Suppressor macrophage (primary cell): ENCODE data around the gene SSC4D.
"Not testable (repeated sequence)": the region's sequence is repeated elsewhere in the genome, so short reads cannot be mapped to it uniquely, and the experiment has no call there.

Experiments
- DNase-seq, 4 experiments: peaks; one replicate each; pipeline ENCODE4 v3.0.0-alpha.2; 2020 to 2022

SSC4D gene

DNA sequence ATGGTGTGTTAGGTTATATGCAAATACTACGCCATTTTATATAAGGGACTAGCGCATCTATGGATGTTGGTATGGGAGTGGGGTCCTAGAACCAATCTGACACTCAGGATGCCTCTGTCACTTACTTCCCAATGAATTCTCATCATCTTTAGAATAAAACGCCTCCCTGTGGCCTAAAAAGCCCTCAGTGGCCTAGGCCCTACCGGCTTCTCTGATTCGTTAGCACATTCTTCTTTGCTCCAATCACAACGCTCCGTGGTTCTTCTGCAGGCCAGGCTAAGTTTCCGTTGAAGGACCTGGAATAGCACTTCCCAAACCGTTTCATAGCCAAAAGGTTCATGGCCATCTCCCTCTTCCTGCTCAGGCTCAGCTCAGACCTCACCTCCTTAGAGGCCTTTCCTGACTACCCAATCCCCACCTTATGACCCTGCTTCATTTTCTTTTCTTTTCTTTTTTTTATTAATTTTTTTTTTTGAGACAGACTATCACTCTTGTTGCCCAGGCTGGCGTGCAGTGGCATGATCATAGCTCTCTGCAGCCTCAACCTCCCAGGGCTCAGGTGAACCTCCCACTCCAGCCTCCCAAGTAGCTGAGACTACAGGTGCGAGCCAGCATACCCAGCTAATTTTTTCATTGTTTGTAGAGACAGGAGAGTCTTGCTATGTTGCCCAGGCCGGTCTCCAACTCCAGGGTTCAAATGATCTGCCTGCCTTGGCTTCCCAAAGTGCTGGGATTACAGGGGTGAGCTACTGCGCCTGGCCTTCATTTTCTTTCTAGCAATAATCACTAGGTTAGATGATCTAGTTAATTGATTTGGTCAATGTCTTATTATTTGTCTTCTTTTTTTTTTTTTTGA lies 26.2 kb downstream of the SSC4D start:
- DNase-seq: peak; percentile 27 to 59 (median 38)

DNA sequence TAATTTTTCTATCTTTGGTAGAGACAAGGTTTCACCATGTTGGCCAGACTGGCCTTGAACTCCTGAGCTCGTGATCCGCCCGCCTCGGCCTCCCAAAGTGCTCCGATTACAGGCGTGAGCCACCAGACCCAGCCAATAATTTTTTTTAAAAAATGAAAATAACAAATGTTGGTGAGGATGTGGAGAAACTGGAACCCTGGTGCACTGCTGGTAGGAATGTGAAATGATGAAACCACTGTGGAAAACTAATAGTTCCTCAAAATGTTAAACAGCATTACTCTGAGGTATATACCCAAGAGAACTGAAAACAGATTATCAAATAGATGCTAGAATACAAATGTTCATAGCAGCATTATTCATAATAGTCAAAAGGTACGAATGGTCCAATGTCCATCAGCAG lies 27.7 kb downstream of the SSC4D start:
- peak in 2 of 4 experiments; percentile 18 to 24 for DNase-seq

DNA sequence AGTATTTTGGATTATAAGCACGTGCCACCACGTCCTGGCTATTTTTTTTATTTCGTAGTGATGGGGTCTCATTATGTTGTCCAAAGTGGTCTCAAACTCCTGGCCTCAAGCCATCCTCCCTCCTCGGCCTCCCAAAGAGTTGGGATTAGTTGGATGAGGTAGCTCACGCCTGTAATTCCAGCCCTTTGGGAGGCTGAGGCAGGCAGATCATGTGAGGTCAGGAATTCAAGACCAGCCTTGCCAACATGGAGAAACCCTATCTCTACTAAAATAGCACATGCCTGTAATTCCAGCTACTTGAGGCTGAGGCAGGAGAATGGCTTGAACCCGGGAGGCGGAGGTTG lies 28.9 kb downstream of the SSC4D start:
- no peak for DNase-seq

DNA sequence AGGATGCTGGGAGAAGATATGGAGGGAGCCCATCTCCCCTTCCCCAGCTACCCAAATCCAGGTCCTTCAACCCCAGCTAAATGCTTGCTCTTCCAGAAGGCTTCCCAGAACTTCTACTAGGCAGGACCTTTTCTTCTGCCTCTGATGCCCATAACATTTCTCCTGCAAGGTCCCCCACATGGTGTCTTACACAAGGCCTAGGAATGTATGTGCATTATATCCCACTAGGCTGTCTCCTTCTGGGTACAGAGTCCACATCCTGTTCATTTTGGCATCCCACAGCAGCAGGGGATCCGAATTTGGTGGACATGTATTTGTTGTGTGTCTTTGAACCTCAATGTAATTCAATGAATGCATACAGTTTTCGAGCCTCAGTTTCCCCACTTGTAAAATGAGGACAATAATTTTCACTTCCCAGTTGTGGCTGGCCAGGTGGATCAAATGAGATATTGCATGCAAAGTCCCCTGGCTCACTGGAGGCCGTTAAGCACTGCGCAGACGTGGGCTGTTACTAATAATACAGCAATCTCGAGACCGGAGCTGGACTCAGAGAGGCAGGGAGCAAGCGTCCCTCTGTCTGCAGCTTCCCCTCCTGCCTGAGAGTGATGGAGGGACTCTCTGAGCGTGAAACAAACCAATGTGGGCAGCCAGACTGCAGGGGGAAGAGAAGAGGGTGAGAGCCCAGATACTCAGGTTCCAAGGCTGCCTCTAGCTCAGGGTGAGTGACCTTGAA lies 32.1 kb downstream of the SSC4D start:
- DNase-seq: no peak

DNA sequence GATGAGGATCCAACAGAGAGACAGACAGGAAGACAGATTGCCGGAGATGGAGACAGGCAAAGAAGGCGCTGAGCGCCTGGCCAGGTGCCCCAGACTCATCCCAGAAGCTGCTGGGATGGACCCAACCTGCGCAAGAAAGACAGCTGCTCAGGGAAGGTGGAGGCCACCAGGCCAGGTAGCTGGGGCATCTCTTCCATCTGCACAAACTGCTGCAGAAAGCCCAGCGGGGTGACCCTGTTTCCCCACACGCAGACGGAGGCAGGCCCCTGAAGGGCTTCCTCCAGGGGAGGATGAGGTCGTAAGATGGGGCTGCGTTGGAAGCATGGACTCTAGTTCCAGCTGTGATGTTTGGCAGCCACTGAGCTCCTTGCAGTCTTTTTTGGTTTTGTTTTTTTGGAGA lies 34.2 kb downstream of the SSC4D start:
- no peak for DNase-seq

DNA sequence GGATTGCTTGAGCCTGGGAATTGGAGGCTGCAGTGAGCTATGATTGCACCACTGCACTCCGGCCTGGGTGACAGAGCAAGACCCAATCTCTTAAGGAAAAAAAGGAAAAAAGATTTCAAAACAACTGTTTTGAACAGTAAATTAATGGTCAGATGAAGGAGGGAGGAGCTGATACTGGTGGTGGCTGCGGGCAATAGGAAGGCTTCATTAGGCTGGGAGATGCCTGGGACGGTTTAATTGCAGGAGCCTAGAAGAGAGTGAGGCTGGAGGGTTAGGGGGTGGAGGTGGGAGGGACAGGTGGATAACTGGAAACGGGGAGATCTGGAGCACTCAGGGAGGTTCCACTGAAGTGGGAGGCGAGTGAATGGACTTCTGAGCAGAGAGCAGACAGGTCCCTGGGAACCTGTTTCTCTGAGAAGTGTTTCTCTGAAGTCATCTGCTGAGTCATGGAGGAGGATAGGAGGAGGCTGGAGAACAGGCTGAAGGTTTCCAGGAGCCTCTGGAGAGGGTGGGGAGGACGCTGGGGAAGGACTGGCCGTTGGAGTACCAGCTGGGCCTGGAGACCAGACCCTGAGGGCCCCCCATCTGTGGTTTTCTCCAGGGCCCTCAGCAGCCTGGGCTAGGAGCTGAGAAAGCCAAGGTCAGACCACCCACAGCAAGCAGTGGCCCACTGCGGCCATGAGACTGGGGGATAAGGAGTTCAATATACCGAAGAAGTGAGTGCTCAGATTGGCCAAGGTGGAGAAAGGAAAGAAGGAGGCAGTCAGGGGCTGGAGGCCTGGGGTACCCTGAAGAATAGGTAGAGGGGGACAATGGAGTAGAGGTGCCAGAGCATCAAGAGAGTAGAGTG lies 36.3 kb downstream of the SSC4D start:
- peak; percentile 27 to 58 (median 54) for DNase-seq

DNA sequence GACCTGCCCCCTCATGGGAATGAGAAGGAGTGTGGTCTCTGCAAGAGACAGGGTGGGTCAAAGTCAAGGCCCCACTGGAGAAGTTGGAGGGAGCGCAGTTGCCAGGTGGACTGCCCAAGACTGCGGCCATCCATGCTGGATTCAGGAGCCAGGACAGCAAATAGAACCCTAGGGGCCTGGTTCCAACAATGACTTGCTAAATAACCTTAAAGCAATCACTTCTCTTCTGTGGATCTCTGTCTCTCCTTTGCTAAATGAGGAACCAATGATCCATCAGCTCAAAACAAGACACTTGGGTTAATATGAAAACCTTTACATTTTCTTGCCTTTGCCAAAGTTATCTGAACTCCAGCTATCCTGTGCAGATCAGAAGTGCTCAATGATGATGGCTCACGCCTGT lies 38.1 kb downstream of the SSC4D start:
- no peak for DNase-seq

DNA sequence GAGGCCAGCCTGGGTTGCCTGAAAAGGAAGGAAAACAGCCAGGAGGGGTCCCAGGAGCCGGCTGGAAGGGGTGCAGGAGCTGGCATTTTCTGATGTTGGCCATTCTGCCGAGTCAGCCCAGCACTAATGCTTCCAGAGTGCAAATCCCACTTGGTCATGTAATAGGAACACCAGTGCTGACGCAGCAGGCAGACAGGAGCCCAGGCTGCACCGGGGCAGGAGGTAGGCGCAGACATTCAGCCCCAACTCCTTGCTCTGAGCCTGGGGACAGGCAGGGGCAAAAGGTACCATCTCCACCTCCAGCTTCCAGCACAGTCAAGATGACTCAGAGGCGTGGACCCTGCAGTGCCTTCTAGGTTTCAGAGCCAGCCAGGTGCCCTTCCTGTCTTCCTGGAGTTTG lies 40.5 kb downstream of the SSC4D start:
- DNase-seq: no peak

DNA sequence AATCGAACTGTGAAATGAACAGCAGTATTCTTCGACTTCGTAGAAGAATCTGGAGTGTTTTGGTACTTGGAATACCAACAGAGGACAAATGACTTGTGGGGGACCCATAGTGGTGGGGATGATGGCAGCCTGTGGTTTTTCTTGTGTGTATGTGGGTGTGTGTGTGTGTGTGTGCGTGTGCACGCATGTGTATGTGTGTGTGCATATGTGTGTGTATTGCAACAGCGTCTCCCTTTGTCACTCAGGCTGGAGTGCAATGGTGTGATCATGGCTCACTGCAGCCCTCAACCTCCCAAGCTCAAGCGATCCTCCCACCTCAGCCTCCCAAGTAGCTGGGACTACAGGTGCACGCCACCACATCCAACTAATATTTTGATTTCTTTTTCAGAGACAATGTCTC lies 41.3 kb downstream of the SSC4D start:
- no peak for DNase-seq

DNA sequence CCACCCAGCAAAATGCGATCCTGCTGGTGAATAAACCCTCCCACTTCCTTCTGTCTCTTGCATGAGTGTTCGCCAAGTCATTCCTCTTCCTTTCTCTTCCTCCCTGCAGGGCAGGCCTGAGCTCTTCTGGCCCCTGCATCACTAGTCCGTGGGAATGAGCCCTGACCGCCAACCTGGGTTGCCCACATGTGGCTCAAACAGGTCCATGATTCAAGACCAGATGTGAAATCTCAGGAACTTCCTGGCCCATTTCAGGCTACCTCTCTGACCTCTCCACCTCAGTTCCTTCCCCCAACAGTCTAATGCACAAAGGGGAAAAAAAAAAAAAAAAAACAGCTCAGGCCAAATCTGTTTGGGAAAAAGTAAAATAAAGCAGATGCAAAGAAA lies 45.3 kb downstream of the SSC4D start:
- DNase-seq: peak; percentile 66 to 83 (median 80)

DNA sequence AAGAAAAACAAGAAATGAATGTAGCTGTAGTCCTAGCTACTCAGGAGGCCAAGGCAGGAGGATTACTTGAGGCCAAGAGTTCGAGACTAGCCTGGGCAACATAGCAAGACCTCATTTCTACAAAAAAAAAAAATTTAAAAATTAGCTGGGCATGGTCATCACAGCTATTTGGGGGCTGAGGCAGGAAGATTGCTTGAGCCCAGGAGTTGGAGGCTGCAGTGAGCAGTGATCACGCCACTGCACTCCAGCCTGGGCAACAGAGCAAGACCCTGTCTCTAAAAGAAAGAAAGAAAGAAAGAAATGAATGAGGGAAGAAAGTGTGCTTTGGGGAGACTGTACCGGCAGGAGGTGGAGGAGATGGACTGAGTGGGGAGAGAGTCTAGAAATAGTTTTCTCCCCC lies 45.7 kb downstream of the SSC4D start:
- not testable (repeated sequence) for DNase-seq

DNA sequence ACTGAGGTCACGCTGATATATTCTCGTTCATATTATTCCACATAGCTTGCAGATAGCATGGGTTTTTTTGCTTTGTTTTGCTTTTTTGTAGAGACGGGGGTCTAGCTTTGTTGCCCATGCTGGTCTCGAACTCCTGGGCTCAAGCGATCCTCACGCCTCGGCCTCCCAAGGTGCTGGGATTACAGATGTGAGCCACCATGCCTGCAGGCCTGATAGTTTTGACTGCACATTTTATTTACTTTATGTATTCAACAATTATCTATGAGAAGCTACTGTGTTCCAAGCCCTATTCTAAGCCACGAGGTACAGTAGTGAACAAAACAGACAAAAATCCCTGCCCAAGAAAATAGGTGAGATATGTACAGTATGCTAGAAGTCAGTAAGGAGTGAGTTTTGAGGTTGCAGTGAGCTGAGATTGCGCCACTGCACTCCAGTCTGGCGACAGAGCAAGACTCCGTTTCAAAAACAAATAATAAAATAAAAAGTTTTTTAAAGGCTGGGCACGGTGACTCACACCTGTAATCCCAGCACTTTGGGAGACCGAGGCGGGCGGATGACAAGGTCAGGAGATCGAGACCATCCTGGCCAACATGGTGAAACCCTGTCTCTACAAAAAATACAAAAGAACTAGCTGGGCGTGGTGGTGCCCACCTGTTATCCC lies 49.4 kb downstream of the SSC4D start:
- DNase-seq: peak in 3 of 4 experiments; percentile 28 to 42 (median 31)

DNA sequence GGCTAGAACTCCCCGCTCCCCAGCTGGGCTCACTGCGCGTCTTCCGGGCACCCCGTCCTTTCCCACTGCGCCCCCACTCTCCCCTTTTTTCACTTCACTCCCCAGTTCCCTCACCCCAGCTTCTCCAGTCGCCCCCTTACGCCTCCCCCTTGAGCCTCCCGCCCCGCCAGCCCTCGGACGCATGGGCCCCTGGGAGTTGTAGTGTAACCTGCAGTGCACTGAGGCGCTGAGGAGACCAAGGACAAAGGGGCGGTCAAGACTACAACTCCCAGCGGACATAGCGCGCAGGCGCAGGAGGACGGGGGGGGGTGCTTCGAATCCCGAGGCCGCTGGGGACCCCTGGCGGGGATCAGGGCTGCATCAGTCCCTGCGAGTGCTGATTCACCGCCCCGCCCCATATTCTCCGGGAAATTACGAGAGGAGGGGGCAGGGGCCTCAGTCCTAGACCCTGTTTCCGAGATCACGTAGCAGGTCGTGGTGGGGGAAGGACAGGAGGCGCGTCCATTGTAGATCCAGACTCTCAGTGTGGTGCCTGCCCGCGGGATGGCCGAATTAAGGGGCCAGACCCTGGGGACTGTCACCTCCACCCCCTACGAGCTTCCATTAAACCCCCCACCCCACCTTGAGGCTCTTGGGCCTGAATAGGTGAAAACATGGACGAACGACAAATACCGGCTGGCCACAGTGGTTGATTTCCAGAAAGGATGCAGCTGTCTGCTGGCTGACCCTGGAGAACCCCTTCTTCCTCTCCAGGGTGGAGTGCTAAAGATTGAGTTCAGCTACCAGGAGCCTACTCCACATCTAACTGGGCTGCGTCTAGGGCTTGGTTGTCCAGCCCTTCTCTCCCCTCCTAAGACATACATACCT lies 50.2 kb downstream of the SSC4D start:
- DNase-seq: peak; percentile 95 to 98 (median 98)

DNA sequence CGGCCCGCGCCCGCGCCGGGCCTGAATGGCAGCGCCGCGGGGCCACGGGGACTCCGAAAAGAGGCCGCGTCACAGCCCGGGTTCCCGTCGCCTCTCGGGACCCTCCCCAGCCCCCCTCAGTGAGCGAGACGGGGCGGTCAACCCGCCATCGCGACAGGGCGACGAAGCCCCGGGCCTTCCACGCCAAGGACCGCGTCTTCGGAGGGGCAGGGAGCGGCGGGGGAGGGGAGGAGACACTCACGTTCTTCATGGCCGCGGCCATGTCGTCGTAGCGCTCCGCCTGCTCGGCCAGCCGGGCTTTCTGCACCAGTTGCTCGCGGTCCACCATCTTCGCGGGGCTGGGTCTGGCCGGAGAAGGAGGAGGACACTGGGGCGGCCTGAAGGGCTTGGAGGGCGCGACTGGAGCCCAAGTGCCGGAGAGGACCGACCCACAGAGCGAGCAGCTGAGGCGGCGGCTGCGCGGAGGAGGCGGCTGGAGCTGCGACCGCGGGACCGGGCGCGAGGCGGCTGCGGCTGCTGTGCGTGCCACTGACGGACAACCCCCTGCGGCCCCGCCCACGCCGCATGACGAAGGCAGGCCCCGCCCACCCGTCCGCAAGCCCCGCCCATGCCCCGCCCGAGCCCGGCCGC lies 50.9 kb downstream of the SSC4D start, which contains the start of gene YWHAG:
Gene YWHAG, minus strand, starts transcription at position 511 of the 630 bp plus-strand sequence. Its CDS starts 183 bp downstream, at position 328.
- peak; percentile 95 to 99 (median 96) for DNase-seq

DNA sequence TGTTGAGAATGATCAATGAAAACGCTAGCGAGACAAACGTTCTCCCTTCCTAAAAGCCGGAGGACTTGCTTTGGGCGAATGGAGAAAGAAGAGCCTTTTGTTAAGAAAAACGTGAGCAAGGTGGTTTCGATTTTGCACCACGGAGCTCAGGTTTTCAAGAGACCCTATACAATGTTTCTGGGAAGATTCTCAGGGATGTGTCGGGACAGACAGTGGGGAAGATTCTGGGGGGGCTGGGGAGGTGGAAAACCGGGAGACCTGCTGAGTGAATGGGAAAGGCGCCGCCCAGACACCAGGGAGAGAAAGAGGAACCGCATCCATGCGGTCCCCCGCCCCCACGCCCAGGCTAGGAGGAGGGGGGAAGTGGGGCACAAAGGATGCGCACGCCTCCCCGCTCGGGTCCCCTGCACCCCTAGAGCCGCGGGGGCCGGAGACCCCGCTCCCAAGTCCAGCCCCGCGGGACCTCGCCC lies 51.5 kb downstream of the SSC4D start:
- DNase-seq: peak; percentile 83 to 93 (median 87)

DNA sequence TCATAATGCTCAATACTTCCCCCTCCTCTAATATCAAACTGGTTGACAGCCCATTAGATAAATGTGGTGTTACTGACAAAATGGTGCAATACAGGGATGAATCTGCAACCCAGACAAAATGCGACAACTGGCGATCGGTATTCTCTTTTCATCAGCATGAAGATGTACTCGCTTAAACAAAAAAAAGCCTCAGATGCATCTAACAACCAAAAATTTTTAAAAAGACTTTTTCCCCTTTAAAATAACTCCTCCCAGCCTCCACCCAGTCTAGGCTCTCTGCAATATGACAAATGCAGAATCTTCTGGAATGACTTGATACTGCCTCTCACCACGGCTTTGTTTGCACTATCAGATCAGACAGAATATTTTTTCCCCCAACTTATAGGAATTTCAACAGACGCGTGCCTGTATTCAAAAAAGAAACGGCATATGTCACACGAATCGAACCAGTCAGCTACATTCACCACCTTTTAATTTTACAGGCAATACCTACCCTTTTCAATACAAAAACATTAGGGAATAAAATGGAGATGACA lies 52.0 kb downstream of the SSC4D start:
- peak in 1 of 4 experiments; percentile 13 for DNase-seq

DNA sequence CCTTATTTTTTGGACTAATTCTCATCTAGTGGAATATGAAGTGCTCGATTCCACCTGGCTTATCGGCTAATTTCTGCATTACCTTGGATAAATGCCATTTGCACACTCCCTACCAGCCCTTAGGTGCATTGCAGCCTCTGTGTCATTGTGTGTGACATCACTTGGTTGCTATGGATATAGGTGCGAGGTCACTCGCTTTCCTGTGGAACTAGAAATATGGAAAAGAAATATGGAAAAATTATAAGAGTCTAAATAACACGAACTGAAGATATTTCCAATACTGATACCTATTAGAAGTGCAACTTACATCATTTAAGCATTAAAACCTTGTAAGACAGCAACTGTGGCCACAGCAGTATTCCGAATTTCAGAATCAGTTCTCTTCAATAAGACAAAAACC lies 52.7 kb downstream of the SSC4D start:
- DNase-seq: peak in 1 of 4 experiments; percentile 41

DNA sequence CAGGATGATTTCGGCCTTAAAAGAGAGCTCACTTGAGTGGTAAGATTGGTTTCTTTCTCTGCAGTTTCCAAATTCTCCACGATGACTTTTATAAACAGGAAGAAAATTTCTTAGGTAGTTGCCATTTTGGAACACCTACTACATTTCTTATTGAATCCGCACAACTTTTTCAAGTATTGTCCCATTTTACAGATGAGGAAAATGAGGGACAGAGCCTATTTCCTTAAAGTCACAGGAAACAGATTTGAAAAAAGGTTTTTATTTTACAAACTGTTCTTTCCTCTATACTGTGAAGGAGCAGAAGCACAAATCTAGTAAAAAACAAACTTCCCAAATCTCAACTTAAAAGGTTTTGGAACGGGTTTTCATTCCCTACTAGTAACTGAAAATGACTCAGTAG lies 53.4 kb downstream of the SSC4D start:
- no peak for DNase-seq

DNA sequence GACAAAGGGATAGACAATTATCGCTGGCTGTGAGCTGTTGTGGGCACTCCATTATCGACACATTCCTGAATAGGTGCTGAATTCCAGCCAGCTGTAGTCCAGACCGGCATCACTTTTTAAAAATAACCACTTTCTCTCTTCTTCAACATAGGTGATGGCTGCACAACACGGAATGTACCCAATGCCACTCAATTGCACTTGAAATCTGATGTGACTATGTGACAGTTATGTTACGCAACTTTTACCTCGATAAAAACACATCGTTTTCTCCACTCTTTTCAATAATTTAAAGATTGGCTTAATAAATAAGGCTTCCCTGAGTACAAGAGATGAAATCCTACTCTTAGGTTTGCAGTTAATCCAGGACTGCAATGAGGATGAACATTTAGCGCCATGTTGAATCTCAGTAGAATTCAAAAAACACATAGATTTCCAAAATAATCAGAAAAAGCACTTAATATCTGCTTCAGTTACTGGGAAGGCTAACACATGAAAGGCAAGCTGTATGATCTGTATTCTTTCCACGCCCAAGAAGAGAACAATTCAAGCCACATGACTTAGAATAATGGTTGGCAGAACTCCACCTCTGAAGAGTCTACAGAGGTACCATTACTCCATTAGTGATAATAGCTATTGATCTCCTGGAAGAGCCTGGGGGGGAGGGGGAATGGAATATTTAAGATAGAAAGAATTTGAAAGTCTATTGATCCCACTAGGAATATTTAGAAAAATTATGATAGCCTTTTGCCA lies 54.3 kb downstream of the SSC4D start:
- DNase-seq: no peak

DNA sequence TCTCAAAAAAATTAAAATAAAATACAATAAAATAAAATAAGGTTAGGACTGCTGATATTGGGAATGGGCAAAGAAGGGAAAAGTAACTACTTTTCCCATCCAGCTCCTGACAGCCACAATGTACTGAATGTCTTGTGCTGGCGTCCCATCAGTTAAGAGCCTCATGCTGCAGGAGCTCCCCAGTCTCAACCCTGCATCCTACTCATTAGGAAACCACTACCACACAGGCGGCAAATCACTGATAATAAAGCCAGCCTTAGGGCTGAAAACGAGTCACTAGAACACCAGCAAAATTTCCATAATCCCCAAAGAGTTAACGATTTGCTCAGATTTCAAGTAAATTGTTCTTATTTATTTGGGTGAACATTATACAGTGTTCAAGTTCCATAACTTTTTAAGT lies 55.0 kb downstream of the SSC4D start:
- no peak for DNase-seq
